HepG2 (cell line): ENCODE data around the gene MKRN1. TPM values are rescaled to one million over a fixed set of nuclear protein-coding genes. Genes with fewer than 3 reads are reported as not detected.

Experiments used
- ARID5B ChIP-seq: IDR thresholded peaks from 2 replicates; pipeline ENCODE4 v1.4.0; 2020; ENCODE audit warnings: mild to moderate bottlenecking, missing genetic modification reagents
- ATF7-NPFF ChIP-seq: sonication (generic); formaldehyde crosslinking; IDR thresholded peaks from 2 replicates; pipeline ENCODE4 v1.8.1; 2023; ENCODE audit warnings: mild to moderate bottlenecking, low read depth, missing genetic modification reagents, moderate library complexity
- CBFB ChIP-seq: sonication (generic); formaldehyde crosslinking; IDR thresholded peaks from 2 replicates; pipeline ENCODE4 v1.4.0; 2020; ENCODE audit warnings: missing genetic modification reagents
- HINFP ChIP-seq: sonication (generic); formaldehyde crosslinking; IDR thresholded peaks from 2 replicates; pipeline ENCODE4 v1.4.0; 2020; ENCODE audit warnings: low read depth, mild to moderate bottlenecking, missing genetic modification reagents
- PBX2 ChIP-seq: IDR thresholded peaks from 2 replicates; pipeline ENCODE4 v1.6.1; 2016; ENCODE audit warnings: control low read depth
- SP1 ChIP-seq, 2 experiments: fragments of 450-650 bp in 1 of 2; sonication (generic) in 1 of 2; formaldehyde crosslinking in 1 of 2; IDR thresholded peaks; 2 replicates each; pipeline versions ENCODE4 v1.4.0 to v1.6.1; 2016 to 2020; ENCODE audit warnings: missing genetic modification reagents in 1 of 2
- XRCC5 ChIP-seq: fragments of 200-400 bp; formaldehyde crosslinking; optimal IDR thresholded peaks from 2 replicates; pipeline ENCODE3; 2017; ENCODE audit warnings: mild to moderate bottlenecking, low read length
- ZNF318 ChIP-seq: sonication (generic); formaldehyde crosslinking; IDR thresholded peaks from 2 replicates; pipeline ENCODE4 v1.4.0; 2020; ENCODE audit warnings: mild to moderate bottlenecking, missing genetic modification reagents
- ZNF766 ChIP-seq: sonication (generic); formaldehyde crosslinking; IDR thresholded peaks from 2 replicates; pipeline ENCODE4 v1.5.0; 2020; ENCODE audit warnings: missing genetic modification reagents, borderline replicate concordance
- ZNF782 ChIP-seq: sonication (generic); formaldehyde crosslinking; IDR thresholded peaks from 2 replicates; pipeline ENCODE4 v1.4.0; 2020; ENCODE audit warnings: missing genetic modification reagents, mild to moderate bottlenecking, borderline replicate concordance
- polyA plus RNA-seq, 8 experiments: library from polyadenylated mRNA; depleted of rRNA in 3 of 8; stranded (reverse) in 7 of 8; unstranded in 1 of 8; fragments of >200 nt; fragmentation: Illumina TruSeq in 4 of 8; extraction: Trizol in 4 of 8; gene quantifications; 2 replicates each; pipeline versions ENCODE4 v1.2.1 to v1.2.3, GENCODE V29; 2011 to 2016; ENCODE audit warnings: low read depth in 4 of 8, missing spikeins in 1 of 8, mixed read lengths in 1 of 8; ENCODE audit not compliant: insufficient read depth in 1 of 8
- total RNA-seq, 5 experiments: library from RNA; depleted of rRNA; stranded (reverse); fragments of >200 nt; fragmentation: Illumina TruSeq; extraction: Trizol; gene quantifications; 2 replicates each; pipeline ENCODE4 v1.2.3, GENCODE V29; 2016; ENCODE audit warnings: low read depth in 1 of 5

MKRN1 gene
- total and polyA plus RNA-seq, 2 of the 13 experiments (the other 11 are each of a cell fraction or from before 2014, with no cell fraction given) = 28.5 to 32.8 TPM

GRCh38 chr7:140517546-140518369 is 38.5 kb upstream of the MKRN1 start (continued):
- TF ChIP-seq ARID5B (CRISPR knock-in tag) (peak; percentile 51), ZNF782 (CRISPR knock-in tag) (peak; percentile 60; the same call in 1 of the 2 replicates), ZNF318 (CRISPR knock-in tag) (0 out of 2 replicates have a peak, but pooled peaks have one; percentile 65), CBFB (CRISPR knock-in tag) (no peak), PBX2 (CRISPR knock-in tag) (no peak), HINFP (0 out of 2 replicates have a peak, but pooled peaks have one; percentile 37), SP1 (IDR thresholded peaks at IDR 0.05) (no peak), SP1 (CRISPR knock-in tag; IDR thresholded peaks at IDR 0.05) (0 out of 2 replicates have a peak, but pooled peaks have one; percentile 33), XRCC5 (peak; percentile 89), ZNF766 (CRISPR knock-in tag) (no peak), ATF7-NPFF (CRISPR knock-in tag) (no peak)
